ENCODE data around the gene BLID. TPM values are rescaled to one million over a fixed set of nuclear protein-coding genes. Genes with fewer than 3 reads are reported as not detected.

Gene BLID
- total and polyA plus RNA-seq, 8 donors, result 0.55 to 0.79 TPM; not detected in 6

GRCh38 chr11:122112470-122113365 is 3.3 kb downstream of the BLID start:
- TF ChIP-seq CTCF (IDR thresholded peaks at IDR 0.05), result no peak
- Histone ChIP-seq H3K9me3 (no peaks in the 10 kb centered on the region), H3K36me3 (no peaks in the 10 kb centered on the region), H3K27me3 (no peaks in the 10 kb centered on the region), H3K4me1 (peaks cover 0 to 5% of the 10 kb centered on the region in 2 donors), H3K4me3 (no peak overlapping the region), H3K27ac (no peak overlapping the region)
- intact Hi-C loops (cut with DNase I), result no loop called here
- ATAC-seq (no peak), DNase-seq (no peak)

- no peaks in the 10 kb centered on the region for H3K4me1 ChIP-seq
- ATAC-seq, result no peak
- no peak for TF ChIP-seq CTCF (IDR thresholded peaks at IDR 0.05)
- H3K4me3 ChIP-seq, result no peak overlapping the region
- no peak for DNase-seq
- no peaks in the 10 kb centered on the region for H3K36me3 ChIP-seq
- H3K27ac ChIP-seq, result no peak overlapping the region
- intact Hi-C loops (cut with DNase I), result no loop called here
- no peaks in the 10 kb centered on the region for H3K27me3 ChIP-seq
- H3K9me3 ChIP-seq, result no peaks in the 10 kb centered on the region
These were observed 6.1 kb downstream of the BLID start for GRCh38 chr11:122109932-122110331.

- H3K9me3 ChIP-seq, result no peaks in the 10 kb centered on the region
- no peak overlapping the region for H3K27ac ChIP-seq
- intact Hi-C loops (cut with DNase I), result no loop called here
- TF ChIP-seq CTCF (IDR thresholded peaks at IDR 0.05), result no peak
- H3K4me1 ChIP-seq, result no peaks in the 10 kb centered on the region
- H3K4me3 ChIP-seq, result no peak overlapping the region
- DNase-seq (no peak), ATAC-seq (no peak)
- H3K36me3 ChIP-seq, result no peaks in the 10 kb centered on the region
- H3K27me3 ChIP-seq, result no peaks in the 10 kb centered on the region
These were observed 7.2 kb downstream of the BLID start for GRCh38 chr11:122108828-122109227.

GRCh38 chr11:122108192-122108799 is 7.7 kb downstream of the BLID start:
- TF ChIP-seq CTCF (IDR thresholded peaks at IDR 0.05), result peak; percentile 52 to 58
- Histone ChIP-seq H3K4me1 (no peaks in the 10 kb centered on the region), H3K36me3 (no peaks in the 10 kb centered on the region), H3K27me3 (peaks cover 0 to 4% of the 10 kb centered on the region in 2 donors), H3K4me3 (no peak overlapping the region), H3K27ac (no peak overlapping the region), H3K9me3 (no peaks in the 10 kb centered on the region)
- ATAC-seq (peak; percentile 83), DNase-seq (peak in 1 of 4 donors; percentile 13)
- intact Hi-C loops (cut with DNase I), result no loop called here

- Histone ChIP-seq H3K4me1 (no peaks in the 10 kb centered on the region), H3K27me3 (peaks cover 0 to 11% of the 10 kb centered on the region in 2 donors), H3K36me3 (no peaks in the 10 kb centered on the region), H3K4me3 (no peak overlapping the region), H3K9me3 (no peaks in the 10 kb centered on the region), H3K27ac (no peak overlapping the region)
- no peak for DNase-seq
- no peak for ATAC-seq
- no peak for TF ChIP-seq CTCF (IDR thresholded peaks at IDR 0.05)
- intact Hi-C loops (cut with DNase I), result no loop called here
These were observed 8.4 kb downstream of the BLID start for GRCh38 chr11:122107566-122107965.
